ENCODE data around the gene RPS8.

The RPS8 gene

GRCh38 chr1:44778705-44779576 lies 3.6 kb downstream of the RPS8 start:
- TF ChIP-seq TEAD4 (IDR thresholded peaks at IDR 0.05), result no peak
- no peak for TF ChIP-seq EP300 (IDR thresholded peaks at IDR 0.05; ENCODE audit: borderline replicate concordance)
- no peak for TF ChIP-seq REST (IDR thresholded peaks at IDR 0.05; ENCODE audit: low read depth)
- no peak for TF ChIP-seq TCF12 (IDR thresholded peaks at IDR 0.05; ENCODE audit: low read depth)
- TF ChIP-seq NFIC (IDR thresholded peaks at IDR 0.05), result no peak
- no peak for TF ChIP-seq TAF1 (IDR thresholded peaks at IDR 0.05; ENCODE audit: low read depth)
- TF ChIP-seq EGR1 (IDR thresholded peaks at IDR 0.05), result no peak
- TF ChIP-seq USF1 (IDR thresholded peaks at IDR 0.05), result no peak
- TF ChIP-seq MAX (IDR thresholded peaks at IDR 0.05), result no peak
- TF ChIP-seq RAD21 (IDR thresholded peaks at IDR 0.05; ENCODE audit: low read depth), result no peak
- TF ChIP-seq CEBPB (IDR thresholded peaks at IDR 0.05), result no peak
- no peak for TF ChIP-seq YY1 (IDR thresholded peaks at IDR 0.05; ENCODE audit: low read depth)
- TF ChIP-seq ZBTB7A (IDR thresholded peaks at IDR 0.05; ENCODE audit: low read depth), result no peak
- no peak for TF ChIP-seq FOXM1 (IDR thresholded peaks at IDR 0.05; ENCODE audit: borderline replicate concordance, low read depth)
- TF ChIP-seq CREB1 (IDR thresholded peaks at IDR 0.05; ENCODE audit: low read depth), result no peak

- TF ChIP-seq ZBTB7A (IDR thresholded peaks at IDR 0.05; ENCODE audit: low read depth), result no peak
- no peak for TF ChIP-seq TCF12 (IDR thresholded peaks at IDR 0.05; ENCODE audit: low read depth)
- no peak for TF ChIP-seq USF1 (IDR thresholded peaks at IDR 0.05)
- no peak for TF ChIP-seq TEAD4 (IDR thresholded peaks at IDR 0.05)
- no peak for TF ChIP-seq TAF1 (IDR thresholded peaks at IDR 0.05; ENCODE audit: low read depth)
- no peak for TF ChIP-seq CREB1 (IDR thresholded peaks at IDR 0.05; ENCODE audit: low read depth)
Measured at GRCh38 chr1:44780583-44781121, 5.3 kb downstream of the RPS8 start.

GRCh38 chr1:44783697-44784093 lies 8.4 kb downstream of the RPS8 start:
- TF ChIP-seq TAF1 (IDR thresholded peaks at IDR 0.05; ENCODE audit: low read depth) (no peak), CREB1 (IDR thresholded peaks at IDR 0.05; ENCODE audit: low read depth) (no peak), TEAD4 (IDR thresholded peaks at IDR 0.05) (no peak), NFIC (IDR thresholded peaks at IDR 0.05) (no peak), FOXM1 (IDR thresholded peaks at IDR 0.05; ENCODE audit: borderline replicate concordance, low read depth) (no peak), CEBPB (IDR thresholded peaks at IDR 0.05) (no peak), EGR1 (IDR thresholded peaks at IDR 0.05) (no peak), ZBTB7A (IDR thresholded peaks at IDR 0.05; ENCODE audit: low read depth) (no peak), REST (IDR thresholded peaks at IDR 0.05; ENCODE audit: low read depth) (no peak), USF1 (IDR thresholded peaks at IDR 0.05) (no peak), MAX (IDR thresholded peaks at IDR 0.05) (no peak), YY1 (IDR thresholded peaks at IDR 0.05; ENCODE audit: low read depth) (no peak)

- TF ChIP-seq MAX (IDR thresholded peaks at IDR 0.05) (no peak), TCF12 (IDR thresholded peaks at IDR 0.05; ENCODE audit: low read depth) (no peak), CEBPB (IDR thresholded peaks at IDR 0.05) (no peak), ZBTB7A (IDR thresholded peaks at IDR 0.05; ENCODE audit: low read depth) (no peak), CREB1 (IDR thresholded peaks at IDR 0.05; ENCODE audit: low read depth) (no peak)
Measured at GRCh38 chr1:44784094-44785028, 9.0 kb downstream of the RPS8 start.

Data from Ishikawa (cell line).